Measurements from ENCODE around the gene MFSD12.
"Not testable (repeated sequence)": the region's sequence is repeated elsewhere in the genome, so short reads cannot be mapped to it uniquely, and the experiment has no call there.

GRCh38 chr19:3584036-3584802, 26.8 kb upstream of the MFSD12 start:
- TF ChIP-seq CTCF (IDR thresholded peaks at IDR 0.05; ENCODE audit: low read depth, low read length, poor library complexity, severe bottlenecking); EZH2phosphoT487 (IDR thresholded peaks at IDR 0.05; ENCODE audit: borderline replicate concordance, low read length): not testable (repeated sequence)
